ENCODE data around the gene USP24.

- TF ChIP-seq CTCF (IDR thresholded peaks at IDR 0.05) (no peak), EZH2 (IDR thresholded peaks at IDR 0.05) (no peak), EZH2phosphoT487 (IDR thresholded peaks at IDR 0.05) (no peak)
Observed at GRCh38 chr1:55210990-55211801, 4.0 kb downstream of the USP24 start.
